NCI-H446 treated with DMSO at 0.1 percent for 48 hours (cell line): ENCODE results near the gene ASTN2.

Source experiments
- DNase-seq: peaks from one replicate; lab custom pipeline; 2025; lab: John Stamatoyannopoulos, UW

Gene ASTN2, protein sequence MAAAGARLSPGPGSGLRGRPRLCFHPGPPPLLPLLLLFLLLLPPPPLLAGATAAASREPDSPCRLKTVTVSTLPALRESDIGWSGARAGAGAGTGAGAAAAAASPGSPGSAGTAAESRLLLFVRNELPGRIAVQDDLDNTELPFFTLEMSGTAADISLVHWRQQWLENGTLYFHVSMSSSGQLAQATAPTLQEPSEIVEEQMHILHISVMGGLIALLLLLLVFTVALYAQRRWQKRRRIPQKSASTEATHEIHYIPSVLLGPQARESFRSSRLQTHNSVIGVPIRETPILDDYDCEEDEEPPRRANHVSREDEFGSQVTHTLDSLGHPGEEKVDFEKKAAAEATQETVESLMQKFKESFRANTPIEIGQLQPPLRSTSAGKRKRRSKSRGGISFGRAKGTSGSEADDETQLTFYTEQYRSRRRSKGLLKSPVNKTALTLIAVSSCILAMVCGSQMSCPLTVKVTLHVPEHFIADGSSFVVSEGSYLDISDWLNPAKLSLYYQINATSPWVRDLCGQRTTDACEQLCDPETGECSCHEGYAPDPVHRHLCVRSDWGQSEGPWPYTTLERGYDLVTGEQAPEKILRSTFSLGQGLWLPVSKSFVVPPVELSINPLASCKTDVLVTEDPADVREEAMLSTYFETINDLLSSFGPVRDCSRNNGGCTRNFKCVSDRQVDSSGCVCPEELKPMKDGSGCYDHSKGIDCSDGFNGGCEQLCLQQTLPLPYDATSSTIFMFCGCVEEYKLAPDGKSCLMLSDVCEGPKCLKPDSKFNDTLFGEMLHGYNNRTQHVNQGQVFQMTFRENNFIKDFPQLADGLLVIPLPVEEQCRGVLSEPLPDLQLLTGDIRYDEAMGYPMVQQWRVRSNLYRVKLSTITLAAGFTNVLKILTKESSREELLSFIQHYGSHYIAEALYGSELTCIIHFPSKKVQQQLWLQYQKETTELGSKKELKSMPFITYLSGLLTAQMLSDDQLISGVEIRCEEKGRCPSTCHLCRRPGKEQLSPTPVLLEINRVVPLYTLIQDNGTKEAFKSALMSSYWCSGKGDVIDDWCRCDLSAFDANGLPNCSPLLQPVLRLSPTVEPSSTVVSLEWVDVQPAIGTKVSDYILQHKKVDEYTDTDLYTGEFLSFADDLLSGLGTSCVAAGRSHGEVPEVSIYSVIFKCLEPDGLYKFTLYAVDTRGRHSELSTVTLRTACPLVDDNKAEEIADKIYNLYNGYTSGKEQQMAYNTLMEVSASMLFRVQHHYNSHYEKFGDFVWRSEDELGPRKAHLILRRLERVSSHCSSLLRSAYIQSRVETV (N-terminal part only)

DNA sequence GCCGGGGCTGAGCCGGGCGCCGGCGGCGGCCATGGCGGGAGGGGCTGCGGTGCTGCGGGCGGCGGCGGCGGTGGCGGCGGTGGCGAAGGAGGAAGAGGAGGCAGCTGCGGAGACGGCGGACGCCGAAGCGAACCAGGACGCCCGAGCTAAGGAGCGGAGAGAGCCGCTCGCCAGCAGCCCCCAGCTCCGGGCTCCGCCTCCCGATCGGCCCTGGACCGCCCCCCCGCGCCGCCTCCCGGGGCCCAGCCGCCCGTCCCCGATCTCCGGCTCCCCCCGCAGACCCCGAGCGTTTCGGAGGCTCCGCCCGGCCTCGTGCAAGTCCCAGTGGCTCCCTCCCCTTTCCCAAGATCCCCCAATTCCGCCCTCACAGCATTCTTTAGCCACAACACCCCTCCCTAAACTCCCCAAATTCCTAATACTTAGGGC lies at the start of gene ASTN2:
ASTN2 (minus strand) TSS at position 152 of the 426 bp plus-strand sequence; CDS start at position 33, 119 bp downstream.
- no peak for DNase-seq

DNA sequence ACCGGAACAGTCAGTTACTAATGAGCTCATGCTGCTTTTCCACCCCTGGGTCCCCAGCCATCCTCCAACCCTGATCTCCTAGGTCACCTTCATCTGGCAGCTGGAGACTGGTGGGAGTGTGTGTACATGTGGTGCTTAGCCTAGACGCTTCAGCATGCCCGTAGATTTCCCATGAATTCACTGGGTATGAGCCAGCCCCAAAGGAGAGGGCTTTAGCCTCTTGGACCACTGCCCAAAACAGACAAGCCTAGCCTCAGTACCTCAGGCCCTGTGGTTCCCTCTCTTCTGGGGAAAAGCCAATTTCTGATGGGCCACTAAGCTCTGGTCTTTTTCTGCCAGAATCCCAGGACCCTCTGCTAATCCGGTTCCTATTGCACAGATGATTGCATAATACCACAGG lies 48.0 kb upstream of the ASTN2 start:
- DNase-seq: peak; percentile 80

DNA sequence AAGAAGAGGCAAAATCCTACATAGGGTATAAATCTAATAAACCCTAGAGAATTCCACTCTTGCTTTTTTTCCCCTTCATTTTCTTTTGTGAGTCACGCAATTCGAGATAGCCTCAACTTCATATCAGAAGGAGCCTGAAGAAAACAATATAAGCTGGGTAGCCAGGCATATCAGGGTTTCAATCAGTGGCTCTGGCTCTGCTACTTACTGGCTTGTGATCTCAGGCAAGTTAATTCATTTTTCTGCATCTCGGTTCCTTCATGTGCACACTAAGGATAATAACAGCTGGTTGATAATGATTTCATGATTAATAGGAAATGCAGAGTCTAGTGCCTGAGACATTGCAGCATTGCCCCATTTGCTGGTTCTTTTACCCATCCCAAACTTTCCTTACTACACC lies 46.5 kb upstream of the ASTN2 start:
- DNase-seq: no peak

DNA sequence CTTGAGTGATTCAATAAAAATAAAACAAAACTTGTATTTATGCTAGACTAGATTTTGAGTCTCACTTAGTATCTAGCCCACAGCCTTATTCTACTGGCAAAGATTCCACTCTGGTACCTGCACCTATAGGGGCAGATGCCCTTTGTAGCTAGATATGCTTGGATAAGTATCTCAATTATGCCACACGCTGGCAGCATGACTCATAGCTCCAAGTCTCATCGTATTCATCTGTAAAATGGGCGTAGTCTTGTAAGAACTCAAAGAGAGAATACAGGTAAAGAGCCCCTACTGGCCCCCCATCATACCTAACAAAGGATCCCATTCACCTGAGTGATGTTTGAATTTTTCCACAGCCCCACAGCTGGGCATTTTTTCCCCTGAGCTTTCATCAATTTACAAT lies 45.9 kb upstream of the ASTN2 start:
- no peak for DNase-seq

DNA sequence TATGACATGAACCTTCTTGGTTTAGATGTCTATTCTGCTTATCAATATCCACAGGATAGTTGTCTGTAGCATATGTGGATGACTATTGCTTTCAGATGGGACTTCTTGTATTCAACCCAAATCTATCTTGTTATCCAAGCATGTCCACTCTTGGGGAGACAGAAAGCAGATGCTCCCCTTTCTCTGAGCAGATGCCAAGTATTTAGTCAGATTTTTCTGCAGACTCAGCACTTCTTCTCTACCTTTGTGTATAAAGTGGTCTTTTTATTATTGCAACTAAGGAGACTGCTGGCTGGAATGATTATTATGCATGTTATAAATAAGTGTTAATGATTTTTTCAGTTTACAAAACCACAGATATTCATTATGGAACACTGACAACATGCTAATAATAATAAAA lies 45.1 kb upstream of the ASTN2 start:
- DNase-seq: no peak

DNA sequence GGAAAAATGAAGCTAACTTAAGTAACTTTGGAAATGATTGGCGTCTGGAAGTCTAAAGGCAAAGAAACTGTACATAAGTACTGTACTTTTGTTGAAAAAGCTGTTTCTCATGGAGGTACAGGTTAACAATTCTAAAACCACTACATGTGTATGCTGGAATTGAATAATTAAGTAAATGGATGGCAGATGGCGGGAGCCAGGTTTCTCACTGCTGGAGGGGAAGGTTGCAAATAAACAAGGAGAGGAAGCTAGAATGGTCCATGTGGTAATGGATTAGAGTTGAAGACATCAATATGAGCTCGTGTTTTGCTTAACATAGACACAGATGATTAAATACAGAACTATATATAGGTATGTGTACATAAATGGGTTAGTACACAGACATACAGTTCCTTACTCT lies 43.2 kb upstream of the ASTN2 start:
- no peak for DNase-seq

DNA sequence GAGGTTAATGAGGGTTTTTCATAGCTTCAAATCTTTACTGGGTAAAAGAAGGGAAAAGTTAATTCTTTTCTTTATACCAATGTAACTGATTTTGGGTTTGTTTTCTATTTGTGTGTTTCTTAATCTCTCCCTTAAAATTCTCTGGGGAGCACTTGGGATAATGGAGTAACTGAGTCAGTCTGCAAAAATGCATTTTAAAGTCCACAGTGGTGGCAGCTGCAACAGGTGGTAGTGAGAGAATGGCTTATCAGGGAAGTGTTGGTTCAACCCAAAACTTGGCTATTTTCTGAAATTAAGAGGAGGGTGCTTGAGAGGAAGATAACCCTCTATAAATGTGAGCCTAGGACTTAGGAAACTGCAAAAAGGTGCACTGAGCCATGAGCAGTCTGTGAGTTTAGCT lies 39.9 kb upstream of the ASTN2 start:
- no peak for DNase-seq

DNA sequence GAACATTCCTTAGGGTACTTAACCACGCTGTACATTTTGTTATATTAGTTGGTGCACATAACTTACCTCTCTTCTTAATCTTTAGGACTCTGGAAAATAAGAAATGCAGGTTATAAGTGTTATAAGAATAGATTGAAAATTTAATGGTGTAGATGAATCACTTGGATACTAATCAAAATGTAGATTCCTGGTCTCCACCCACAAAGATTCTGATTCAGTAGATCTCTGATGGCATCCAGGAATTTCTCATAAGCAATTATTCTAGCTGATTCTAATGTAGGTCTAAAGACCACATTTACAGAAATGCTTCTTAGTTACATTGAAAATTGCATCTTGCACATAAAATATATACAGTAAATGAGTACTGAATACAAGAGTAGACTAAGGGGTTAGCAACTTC lies 38.9 kb upstream of the ASTN2 start:
- DNase-seq: no peak

DNA sequence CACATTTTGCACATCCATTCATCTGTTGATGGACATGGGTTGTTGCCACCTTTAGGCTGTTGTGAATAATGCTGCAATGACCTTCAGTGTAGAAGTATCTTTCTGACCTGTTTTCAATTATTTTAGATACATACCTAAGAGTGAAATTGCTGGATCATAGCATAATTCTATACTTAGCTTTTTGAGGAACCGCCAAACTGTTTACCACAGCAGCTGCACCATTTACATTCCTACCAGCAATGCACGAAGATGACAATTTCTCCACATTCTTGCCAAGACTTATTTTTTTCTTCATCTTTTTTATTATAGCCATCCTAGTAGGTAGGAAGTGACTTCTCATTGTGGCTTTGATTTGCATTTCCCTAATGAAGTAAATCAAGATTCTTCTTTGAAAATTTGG lies 36.5 kb upstream of the ASTN2 start:
- no peak for DNase-seq

DNA sequence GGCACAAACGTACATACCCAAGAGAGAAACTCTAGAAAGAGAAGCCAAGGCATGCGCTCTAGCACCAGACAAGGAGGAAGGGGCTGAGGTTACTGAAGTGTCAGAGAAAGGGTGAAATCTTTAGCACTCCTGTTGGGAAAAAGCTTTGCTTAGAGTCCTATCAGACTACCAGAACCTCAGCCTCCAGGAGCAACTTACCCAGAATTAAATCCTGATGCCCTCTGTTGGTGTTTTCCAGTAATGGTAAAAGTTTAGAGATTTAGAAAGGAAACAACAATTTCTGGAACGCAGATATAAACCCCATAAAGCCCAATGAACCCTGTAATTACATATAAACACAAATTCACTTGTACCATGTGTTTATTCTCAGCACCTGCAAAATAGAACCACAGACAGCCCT lies 33.2 kb upstream of the ASTN2 start:
- no peak for DNase-seq

DNA sequence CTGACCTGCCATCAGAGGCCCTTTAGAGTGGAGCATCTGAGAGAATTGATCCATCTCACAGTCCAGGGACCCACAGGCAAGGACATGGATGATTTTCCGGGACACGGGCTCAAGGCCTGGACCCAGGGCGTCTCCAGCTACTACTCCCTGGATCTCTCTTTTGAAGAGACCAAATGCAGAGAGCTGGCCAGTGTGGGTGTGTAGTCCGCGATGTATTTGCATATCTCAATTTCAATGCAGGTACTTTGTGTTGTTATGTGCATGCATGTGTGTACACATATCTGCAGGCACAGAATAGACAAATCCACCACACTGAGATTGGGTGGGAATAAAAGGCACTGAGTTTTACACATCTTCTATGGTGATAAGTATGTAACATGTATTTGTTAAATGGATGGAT lies 30.8 kb upstream of the ASTN2 start:
- DNase-seq: no peak

DNA sequence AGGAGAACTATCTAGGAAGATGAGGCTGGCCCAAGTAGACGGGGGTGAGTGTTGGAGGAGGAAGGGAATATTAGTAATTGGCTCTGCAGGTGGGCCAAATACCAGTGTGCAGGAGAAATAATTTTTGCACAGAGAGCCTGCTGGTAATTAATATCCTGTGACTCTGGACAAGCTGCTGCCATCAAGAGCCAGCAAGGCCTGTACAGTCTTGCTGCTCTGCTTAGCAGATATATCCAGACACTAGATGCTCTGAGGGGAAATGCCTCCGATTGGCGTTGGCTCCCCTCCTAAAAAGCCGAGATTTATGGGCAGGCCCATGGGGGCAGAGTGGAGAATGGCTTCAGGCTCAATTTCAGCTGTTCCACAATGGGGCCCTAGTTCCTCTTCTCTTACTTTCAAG lies 29.6 kb upstream of the ASTN2 start:
- peak; percentile 20 for DNase-seq

DNA sequence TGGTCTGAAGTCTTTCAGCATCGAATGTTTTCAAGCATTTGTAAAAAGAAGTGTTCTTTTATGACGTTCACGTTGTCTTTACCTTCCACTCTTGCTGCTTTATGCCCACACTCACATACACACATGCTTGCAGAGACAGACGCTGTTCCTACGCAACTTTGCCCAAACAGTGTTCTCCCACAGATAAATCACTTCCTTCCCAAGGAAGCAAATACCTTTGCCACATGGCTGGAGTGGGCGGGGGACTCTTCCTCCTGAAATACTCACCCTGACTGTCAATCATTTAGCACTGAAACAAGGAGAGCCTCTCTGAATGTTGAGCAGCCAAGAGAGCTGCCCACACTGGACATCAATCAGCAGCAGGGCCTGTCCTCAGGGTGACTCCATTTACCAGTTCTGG lies 22.4 kb upstream of the ASTN2 start:
- DNase-seq: no peak

DNA sequence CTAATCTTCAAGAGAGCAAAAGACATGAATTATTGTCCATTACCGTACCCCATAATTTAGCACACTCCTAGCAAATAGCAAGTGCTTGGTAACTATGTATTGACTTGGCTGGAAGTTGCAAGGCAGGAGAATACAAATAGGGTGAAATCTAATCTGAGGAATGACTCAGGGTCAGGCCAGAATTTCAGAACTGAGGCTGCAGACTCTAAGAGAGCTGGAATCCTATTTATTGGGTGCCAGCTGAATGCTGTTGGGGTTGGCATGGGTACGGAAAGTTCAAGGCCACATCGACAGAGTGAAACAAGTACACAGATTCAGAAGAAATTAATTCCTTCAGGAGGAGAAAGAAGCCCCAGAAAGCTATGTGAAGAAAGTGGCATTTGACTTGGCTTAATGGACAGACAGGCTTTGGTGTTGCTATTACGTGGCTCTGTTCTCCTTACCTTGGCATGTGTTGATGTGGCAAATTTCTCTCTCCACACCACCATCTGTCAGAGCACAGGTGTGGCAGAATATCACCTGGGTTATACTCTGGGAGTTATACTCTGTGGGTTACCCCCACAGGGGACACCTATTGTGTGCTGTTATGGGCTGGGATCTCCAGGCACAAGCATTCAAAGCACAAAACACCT lies 20.9 kb upstream of the ASTN2 start:
- no peak for DNase-seq

DNA sequence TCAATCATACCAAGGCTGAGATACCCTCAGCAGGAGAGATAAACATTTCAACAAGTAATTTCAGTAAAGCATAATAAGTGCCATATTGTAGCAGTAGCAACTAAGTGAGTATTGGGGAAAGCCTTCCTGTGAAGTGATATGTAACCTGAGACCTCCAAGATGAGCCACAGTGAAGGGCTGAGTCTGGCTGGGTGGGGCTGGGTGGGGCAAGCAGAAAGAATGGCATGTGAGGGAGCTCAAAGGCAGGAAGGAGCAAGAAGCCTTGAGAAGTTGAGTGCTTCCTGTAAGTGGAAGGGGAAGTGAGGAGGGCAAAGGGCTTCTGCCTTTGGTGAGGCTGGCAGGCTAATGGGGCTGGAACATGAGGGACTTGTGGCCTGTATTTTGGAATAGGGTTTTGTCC lies 19.7 kb upstream of the ASTN2 start:
- no peak for DNase-seq

DNA sequence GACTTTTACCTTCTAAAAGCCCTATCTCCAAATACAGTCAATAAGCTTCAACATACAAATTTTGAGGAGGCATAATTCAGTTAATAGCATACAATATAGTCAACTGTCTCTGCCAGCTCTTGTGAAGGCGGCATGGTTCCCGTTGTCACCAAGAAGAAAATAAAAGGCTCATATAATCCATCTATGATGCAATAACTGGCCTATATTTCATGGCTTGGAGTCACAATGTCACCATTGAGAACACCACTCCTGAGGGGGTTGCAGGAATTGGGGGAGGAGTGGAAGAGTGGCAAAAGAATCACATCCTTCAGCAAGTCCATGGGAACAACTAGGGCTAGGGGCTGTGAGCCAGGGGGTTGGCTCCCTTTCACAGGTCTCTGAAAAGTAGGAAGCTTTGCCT lies 16.0 kb upstream of the ASTN2 start:
- no peak for DNase-seq

DNA sequence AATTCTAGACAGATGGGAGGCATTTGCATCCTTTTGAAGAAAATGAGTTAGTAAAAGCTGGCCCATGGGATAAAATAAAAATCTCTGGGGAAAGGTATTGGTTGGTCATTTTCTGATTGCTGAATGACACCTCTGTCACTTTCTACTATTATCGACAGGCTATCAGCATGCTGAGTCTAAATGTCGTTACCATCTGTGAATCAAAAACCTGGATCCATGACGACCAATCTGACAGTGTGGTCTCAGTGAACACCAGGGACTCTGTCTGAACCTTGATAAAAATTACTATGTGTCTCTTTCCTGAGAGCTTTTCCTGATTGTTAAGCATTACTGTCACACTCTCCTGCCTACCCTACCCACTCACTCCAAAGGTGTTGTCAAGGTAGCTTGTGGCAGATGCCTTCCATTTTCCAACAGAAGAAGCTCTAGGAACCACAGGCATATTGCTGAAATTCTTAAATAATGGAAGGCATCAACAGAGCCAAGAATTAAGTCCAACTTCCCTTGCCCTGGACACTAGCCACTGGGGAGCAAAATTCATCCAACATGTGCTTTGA lies 12.6 kb upstream of the ASTN2 start:
- DNase-seq: no peak

DNA sequence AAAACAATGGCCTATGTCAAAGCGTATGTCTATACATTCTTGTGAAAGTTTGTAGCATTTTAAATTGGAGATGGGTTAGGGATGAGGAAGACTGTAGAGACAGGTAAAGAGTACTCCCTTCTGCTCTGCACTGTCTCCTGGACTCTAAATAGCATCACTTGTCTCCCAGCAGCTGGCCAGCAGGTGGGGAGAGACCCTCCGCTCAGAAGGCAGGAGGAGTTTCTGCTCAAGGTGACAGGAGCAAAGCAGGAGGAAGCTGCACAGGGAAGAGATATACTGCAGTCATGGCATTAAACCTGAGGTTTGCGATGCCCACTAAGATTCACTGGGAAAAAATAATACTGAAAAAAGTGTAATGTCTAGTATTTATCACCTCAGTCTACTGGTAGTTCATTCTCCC lies 10.7 kb upstream of the ASTN2 start:
- no peak for DNase-seq

DNA sequence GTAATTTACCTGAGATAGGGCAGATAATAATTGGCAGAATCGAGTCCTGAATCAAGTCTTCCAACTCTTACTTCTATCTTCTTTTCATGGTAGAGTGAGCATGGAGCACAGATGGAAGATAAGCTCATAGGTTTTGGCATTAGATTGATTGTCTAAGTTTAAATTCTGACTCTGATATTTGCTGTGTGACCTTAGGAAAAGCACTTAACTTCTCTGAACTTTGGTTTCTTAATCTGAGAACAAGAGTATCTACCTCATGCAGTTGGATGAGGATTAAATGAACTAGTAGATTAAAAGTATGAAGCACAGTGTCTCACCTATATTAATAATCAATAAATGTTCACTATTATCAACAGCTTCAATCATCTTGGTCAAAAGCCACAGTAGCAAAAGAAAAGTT lies 9.4 kb upstream of the ASTN2 start:
- DNase-seq: no peak

DNA sequence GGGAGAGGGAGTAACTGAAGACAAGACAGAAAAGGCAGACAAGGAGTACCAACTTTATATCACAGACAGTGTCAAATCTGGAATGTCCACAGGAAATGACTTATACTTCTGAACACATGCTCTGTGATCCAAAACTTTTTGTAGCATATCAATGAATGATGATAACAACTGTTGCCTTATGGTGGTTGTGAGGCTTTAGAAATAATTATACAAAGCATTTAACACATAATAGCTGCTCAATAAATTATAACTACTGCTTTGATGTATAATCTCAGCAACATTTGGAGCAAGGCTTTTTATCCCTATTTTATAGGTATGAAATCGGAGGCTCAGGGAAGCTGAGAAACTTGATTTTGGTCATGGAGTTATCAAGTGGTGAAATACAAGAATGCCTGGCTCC lies 3.3 kb upstream of the ASTN2 start:
- no peak for DNase-seq

DNA sequence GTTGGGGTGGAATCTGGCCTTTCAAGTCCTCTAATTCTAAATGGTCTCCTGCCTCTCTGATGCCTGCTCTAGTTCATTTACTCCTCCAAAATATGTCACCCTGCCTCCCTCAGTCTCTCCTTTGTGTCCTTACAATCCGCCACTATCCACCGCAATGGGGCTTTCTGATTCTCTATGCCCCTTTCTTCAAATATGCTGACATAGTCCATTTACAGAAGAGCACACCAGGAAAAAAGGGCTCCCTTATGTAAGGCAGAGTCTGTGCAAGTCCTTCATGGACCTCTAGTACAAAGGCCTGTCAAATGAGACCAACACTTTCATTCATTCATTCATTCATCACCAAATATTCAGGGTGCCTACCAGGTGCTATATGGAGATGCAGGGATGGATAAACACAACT lies 2.0 kb upstream of the ASTN2 start:
- no peak for DNase-seq
